Central memory CD8-positive, alpha-beta T cell (primary cell): ENCODE results near the gene TBP.
"Not testable (repeated sequence)": the region's sequence is repeated elsewhere in the genome, so short reads cannot be mapped to it uniquely, and the experiment has no call there.

Source experiments
- ATAC-seq: fragments of 150-1000 bp; cut with Tn5 transposase; replicated peaks from 2 replicates; pipeline ENCODE4 v1.10.0; 2022; ENCODE audit warnings: mild to moderate bottlenecking, moderate FRiP score, moderate number of reproducible peaks; ENCODE audit not compliant: poor library complexity, severe bottlenecking; ENCODE audit errors: extremely low read depth
- DNase-seq, 2 donors: peaks; one replicate each; pipeline ENCODE4 v3.0.0; 2021; ENCODE audit warnings: low spot score in 2 of 2
- H3K27ac Mint-ChIP-seq: one replicate; pipeline ENCODE4 v1.8.0; 2022; ENCODE audit warnings: low read depth, mild to moderate bottlenecking, moderate library complexity, mixed read lengths
- H3K27me3 Mint-ChIP-seq: one replicate; pipeline ENCODE4 v1.8.0; 2022; ENCODE audit warnings: mixed read lengths
- H3K36me3 Mint-ChIP-seq: one replicate; pipeline ENCODE4 v1.8.0; 2022; ENCODE audit warnings: mild to moderate bottlenecking, moderate library complexity, mixed read lengths; ENCODE audit not compliant: insufficient read depth
- H3K4me1 Mint-ChIP-seq: one replicate; pipeline ENCODE4 v1.8.0; 2022; ENCODE audit warnings: mixed read lengths
- H3K4me3 Mint-ChIP-seq: one replicate; pipeline ENCODE4 v1.8.0; 2022; ENCODE audit warnings: mild to moderate bottlenecking, moderate library complexity, mixed read lengths
- H3K9me3 Mint-ChIP-seq: one replicate; pipeline ENCODE4 v1.8.0; 2022; ENCODE audit warnings: mixed read lengths

The TBP gene

GRCh38 chr6:170584954-170585498, 30.9 kb downstream of the TBP start:
- Mint-ChIP-seq H3K27ac (peak overlapping the region; percentile 89), H3K4me3 (peak overlapping the region; percentile 97), H3K27me3 (peaks cover 8% of the 10 kb centered on the region), H3K9me3 (no peaks in the 10 kb centered on the region), H3K36me3 (peaks cover 40% of the 10 kb centered on the region), H3K4me1 (peaks cover 40% of the 10 kb centered on the region)
- DNase-seq (no peak), ATAC-seq (peak; percentile 0)

GRCh38 chr6:170590725-170591124, 36.6 kb downstream of the TBP start:
- DNase-seq (no peak), ATAC-seq (no peak)
- H3K4me1 Mint-ChIP-seq = no peaks in the 10 kb centered on the region
- peaks cover 58% of the 10 kb centered on the region for H3K27me3 Mint-ChIP-seq
- H3K36me3 Mint-ChIP-seq = no peaks in the 10 kb centered on the region
- H3K27ac Mint-ChIP-seq = no peak overlapping the region
- H3K9me3 Mint-ChIP-seq = peaks cover 24% of the 10 kb centered on the region
- H3K4me3 Mint-ChIP-seq = no peak overlapping the region

GRCh38 chr6:170596426-170596825, 42.3 kb downstream of the TBP start:
- peaks cover 12% of the 10 kb centered on the region for H3K9me3 Mint-ChIP-seq
- no peak for ATAC-seq

GRCh38 chr6:170597278-170597677, 43.1 kb downstream of the TBP start:
- Mint-ChIP-seq H3K27ac (no peak overlapping the region), H3K36me3 (no peaks in the 10 kb centered on the region), H3K4me3 (no peak overlapping the region), H3K27me3 (peaks cover 35% of the 10 kb centered on the region), H3K9me3 (peaks cover 4% of the 10 kb centered on the region), H3K4me1 (no peaks in the 10 kb centered on the region)
- ATAC-seq (no peak), DNase-seq (no peak)

More at GRCh38 chr6:170596426-170596825, 42.3 kb downstream of the TBP start:
- no peak overlapping the region for H3K4me3 Mint-ChIP-seq
- peaks cover 43% of the 10 kb centered on the region for H3K27me3 Mint-ChIP-seq
- H3K27ac Mint-ChIP-seq = no peak overlapping the region
- DNase-seq = no peak
- H3K4me1 Mint-ChIP-seq = no peaks in the 10 kb centered on the region
- H3K36me3 Mint-ChIP-seq = no peaks in the 10 kb centered on the region

- no peaks in the 10 kb centered on the region for H3K4me1 Mint-ChIP-seq
- H3K4me3 Mint-ChIP-seq = no peak overlapping the region
- DNase-seq (no peak), ATAC-seq (no peak)
- no peaks in the 10 kb centered on the region for H3K9me3 Mint-ChIP-seq
- no peak overlapping the region for H3K27ac Mint-ChIP-seq
- no peaks in the 10 kb centered on the region for H3K36me3 Mint-ChIP-seq
- H3K27me3 Mint-ChIP-seq = peaks cover 78% of the 10 kb centered on the region
Measured at GRCh38 chr6:170605574-170606259, 51.5 kb downstream of the TBP start.

- H3K9me3 Mint-ChIP-seq, DNase-seq, H3K4me3 Mint-ChIP-seq, ATAC-seq, H3K36me3 Mint-ChIP-seq, H3K4me1 Mint-ChIP-seq, H3K27ac Mint-ChIP-seq: not testable (repeated sequence)
- peaks cover 75% of the 10 kb centered on the region for H3K27me3 Mint-ChIP-seq
Measured at GRCh38 chr6:170609225-170609624, 55.1 kb downstream of the TBP start.

GRCh38 chr6:170612256-170612804, 58.2 kb downstream of the TBP start:
- H3K27me3 Mint-ChIP-seq = peaks cover 44% of the 10 kb centered on the region
- H3K4me1 Mint-ChIP-seq, H3K27ac Mint-ChIP-seq, H3K36me3 Mint-ChIP-seq, DNase-seq, H3K4me3 Mint-ChIP-seq, H3K9me3 Mint-ChIP-seq: not testable (repeated sequence)
- peak; percentile 94 for ATAC-seq

- not testable (repeated sequence) for H3K27ac Mint-ChIP-seq, H3K4me3 Mint-ChIP-seq, H3K9me3 Mint-ChIP-seq, DNase-seq, H3K27me3 Mint-ChIP-seq, H3K4me1 Mint-ChIP-seq, ATAC-seq, H3K36me3 Mint-ChIP-seq
Measured at GRCh38 chr6:170616020-170616554, 61.9 kb downstream of the TBP start.
